ENCODE measurements around the gene CDC14B. TPM values are rescaled to one million over a fixed set of nuclear protein-coding genes. Genes with fewer than 3 reads are reported as not detected.
"Not testable (repeated sequence)": the region's sequence is repeated elsewhere in the genome, so short reads cannot be mapped to it uniquely, and the experiment has no call there.

The CDC14B gene
- total RNA-seq, 1 experiment from 2014 or later = 5.2 TPM

DNA sequence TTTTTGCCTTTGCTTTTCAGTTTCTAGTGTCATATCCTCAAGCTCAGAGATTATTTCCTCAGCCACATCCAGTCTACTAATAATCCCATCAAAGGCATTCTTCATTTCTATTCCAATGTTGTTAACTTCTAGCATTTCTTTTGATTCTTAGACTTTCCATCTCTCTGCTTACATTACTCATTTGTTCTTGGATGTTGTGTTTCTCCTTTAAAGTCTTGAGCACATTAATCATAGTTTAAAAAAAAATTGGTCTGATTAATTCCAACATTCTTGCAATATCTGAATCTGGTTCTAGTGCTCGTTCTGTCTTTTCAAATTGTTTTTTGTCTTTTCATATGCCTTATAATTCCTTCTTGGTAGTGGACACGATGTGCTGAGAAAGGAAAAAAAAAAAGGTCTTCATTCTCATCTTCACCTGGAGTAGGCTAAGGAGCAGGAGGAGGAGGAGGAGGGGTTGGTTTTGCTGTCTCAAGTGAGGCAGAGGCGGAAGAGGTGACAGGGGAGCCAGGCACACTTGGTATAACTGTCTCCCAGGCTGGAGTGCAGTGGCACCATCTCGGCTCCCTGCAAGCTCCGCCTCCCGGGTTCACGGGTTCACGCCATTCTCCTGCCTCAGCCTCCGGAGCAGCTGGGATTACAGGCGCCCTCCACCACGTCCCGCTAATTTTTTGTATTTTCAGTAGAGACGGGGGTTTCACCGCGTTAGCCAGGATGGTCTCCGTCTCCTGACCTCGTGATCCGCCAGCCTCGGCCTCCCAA, 19.1 kb upstream of the CDC14B start:
- H3K27me3 ChIP-seq (replicated peaks; ENCODE audit: insufficient read depth, low read depth, low read length, poor library complexity) = no peaks in the 10 kb centered on the region
- BruUV-seq (replicated peaks) = no TSS peak
- H3K9me3 ChIP-seq (ENCODE audit: low read depth, low read length, poor library complexity, severe bottlenecking) = no peaks in the 10 kb centered on the region
- H3K36me3 ChIP-seq (ENCODE audit: insufficient read depth, low read length, poor library complexity, severe bottlenecking) = no peaks in the 10 kb centered on the region
- intact Hi-C loops (cut with micrococcal nuclease; ENCODE audit: unreplicated experiment) = no loop called here
- no peak for DNase-seq (ENCODE audit: low spot score)
- ChIA-PET POLR2A (ENCODE audit: low non-redundant PET) (no interaction called here), CTCF (no interaction called here)
- no peak for TF ChIP-seq EZH2 (IDR thresholded peaks at IDR 0.05; ENCODE audit: borderline replicate concordance, low read depth, low read length, poor library complexity, severe bottlenecking)
- TF ChIP-seq, protein P1, sequence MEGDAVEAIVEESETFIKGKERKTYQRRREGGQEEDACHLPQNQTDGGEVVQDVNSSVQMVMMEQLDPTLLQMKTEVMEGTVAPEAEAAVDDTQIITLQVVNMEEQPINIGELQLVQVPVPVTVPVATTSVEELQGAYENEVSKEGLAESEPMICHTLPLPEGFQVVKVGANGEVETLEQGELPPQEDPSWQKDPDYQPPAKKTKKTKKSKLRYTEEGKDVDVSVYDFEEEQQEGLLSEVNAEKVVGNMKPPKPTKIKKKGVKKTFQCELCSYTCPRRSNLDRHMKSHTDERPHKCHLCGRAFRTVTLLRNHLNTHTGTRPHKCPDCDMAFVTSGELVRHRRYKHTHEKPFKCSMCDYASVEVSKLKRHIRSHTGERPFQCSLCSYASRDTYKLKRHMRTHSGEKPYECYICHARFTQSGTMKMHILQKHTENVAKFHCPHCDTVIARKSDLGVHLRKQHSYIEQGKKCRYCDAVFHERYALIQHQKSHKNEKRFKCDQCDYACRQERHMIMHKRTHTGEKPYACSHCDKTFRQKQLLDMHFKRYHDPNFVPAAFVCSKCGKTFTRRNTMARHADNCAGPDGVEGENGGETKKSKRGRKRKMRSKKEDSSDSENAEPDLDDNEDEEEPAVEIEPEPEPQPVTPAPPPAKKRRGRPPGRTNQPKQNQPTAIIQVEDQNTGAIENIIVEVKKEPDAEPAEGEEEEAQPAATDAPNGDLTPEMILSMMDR (conservative IDR thresholded peaks at IDR 0.05; ENCODE audit: low read depth, low read length) = no peak
- no peak overlapping the region for H3K27ac ChIP-seq (ENCODE audit: low read depth, low read length, poor library complexity, severe bottlenecking)
- H3K4me1 ChIP-seq (ENCODE audit: insufficient read depth, low read length, poor library complexity, severe bottlenecking) = no peaks in the 10 kb centered on the region
- H3K4me3 ChIP-seq (ENCODE audit: low read depth, low read length, poor library complexity, severe bottlenecking) = no peak overlapping the region

DNA sequence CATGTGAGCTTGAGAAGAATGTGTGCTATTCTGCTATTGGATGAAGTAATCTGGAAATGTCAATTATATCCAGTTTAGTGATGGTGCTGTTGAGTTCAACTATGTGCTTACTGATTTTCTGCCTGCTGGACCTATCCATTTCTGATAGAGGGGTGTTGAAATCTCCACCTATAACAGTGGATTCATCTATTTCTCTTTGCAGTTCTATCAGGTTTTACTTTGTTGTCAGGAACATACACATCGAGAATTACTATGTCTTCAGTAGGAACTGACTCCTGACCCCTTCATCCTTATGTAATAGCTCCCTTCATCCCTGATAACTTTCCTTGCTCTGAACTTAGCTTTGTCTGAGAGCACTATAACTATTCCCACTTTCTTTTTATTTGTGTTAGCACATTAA, 16.7 kb upstream of the CDC14B start:
- H3K36me3 ChIP-seq (ENCODE audit: insufficient read depth, low read length, poor library complexity, severe bottlenecking) = no peaks in the 10 kb centered on the region
- intact Hi-C loops (cut with micrococcal nuclease; ENCODE audit: unreplicated experiment) = no loop called here
- CTCF ChIA-PET = no interaction called here
- no peak overlapping the region for H3K4me3 ChIP-seq (ENCODE audit: low read depth, low read length, poor library complexity, severe bottlenecking)
- H3K4me1 ChIP-seq (ENCODE audit: insufficient read depth, low read length, poor library complexity, severe bottlenecking) = no peaks in the 10 kb centered on the region
- DNase-seq (ENCODE audit: low spot score) = no peak
- POLR2A ChIA-PET (ENCODE audit: low non-redundant PET) = no interaction called here
- TF ChIP-seq EZH2 (IDR thresholded peaks at IDR 0.05; ENCODE audit: borderline replicate concordance, low read depth, low read length, poor library complexity, severe bottlenecking) = no peak
- TF ChIP-seq, protein P1 (conservative IDR thresholded peaks at IDR 0.05; ENCODE audit: low read depth, low read length) = no peak
- no peaks in the 10 kb centered on the region for H3K9me3 ChIP-seq (ENCODE audit: low read depth, low read length, poor library complexity, severe bottlenecking)
- BruUV-seq (replicated peaks) = no TSS peak
- H3K27ac ChIP-seq (ENCODE audit: low read depth, low read length, poor library complexity, severe bottlenecking) = no peak overlapping the region
- no peaks in the 10 kb centered on the region for H3K27me3 ChIP-seq (replicated peaks; ENCODE audit: insufficient read depth, low read depth, low read length, poor library complexity)

DNA sequence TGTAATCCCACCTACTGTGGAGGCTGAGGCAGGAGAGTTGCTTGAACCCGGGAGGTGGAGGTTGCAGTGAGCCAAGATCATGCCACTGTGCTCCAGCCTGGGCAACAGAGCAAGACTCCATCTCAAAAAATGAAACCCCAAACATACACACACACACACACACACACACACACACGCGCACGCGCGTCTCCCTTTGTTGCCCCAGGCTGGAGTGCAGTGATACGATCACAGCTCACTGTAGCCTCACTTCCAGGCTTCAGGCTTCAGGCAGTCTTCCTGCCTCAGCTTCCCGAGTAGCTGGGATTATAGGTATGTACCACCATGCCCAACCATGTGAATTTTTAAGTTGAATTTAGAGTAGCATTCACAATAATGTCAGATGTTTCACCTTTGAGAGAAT, 13.9 kb upstream of the CDC14B start:
- H3K9me3 ChIP-seq (ENCODE audit: low read depth, low read length, poor library complexity, severe bottlenecking); H3K4me3 ChIP-seq (ENCODE audit: low read depth, low read length, poor library complexity, severe bottlenecking); H3K4me1 ChIP-seq (ENCODE audit: insufficient read depth, low read length, poor library complexity, severe bottlenecking); DNase-seq (ENCODE audit: low spot score); POLR2A ChIA-PET (ENCODE audit: low non-redundant PET); H3K27me3 ChIP-seq (replicated peaks; ENCODE audit: insufficient read depth, low read depth, low read length, poor library complexity); BruUV-seq (replicated peaks); CTCF ChIA-PET; H3K36me3 ChIP-seq (ENCODE audit: insufficient read depth, low read length, poor library complexity, severe bottlenecking); H3K27ac ChIP-seq (ENCODE audit: low read depth, low read length, poor library complexity, severe bottlenecking); intact Hi-C loops (cut with micrococcal nuclease; ENCODE audit: unreplicated experiment): not testable (repeated sequence)

DNA sequence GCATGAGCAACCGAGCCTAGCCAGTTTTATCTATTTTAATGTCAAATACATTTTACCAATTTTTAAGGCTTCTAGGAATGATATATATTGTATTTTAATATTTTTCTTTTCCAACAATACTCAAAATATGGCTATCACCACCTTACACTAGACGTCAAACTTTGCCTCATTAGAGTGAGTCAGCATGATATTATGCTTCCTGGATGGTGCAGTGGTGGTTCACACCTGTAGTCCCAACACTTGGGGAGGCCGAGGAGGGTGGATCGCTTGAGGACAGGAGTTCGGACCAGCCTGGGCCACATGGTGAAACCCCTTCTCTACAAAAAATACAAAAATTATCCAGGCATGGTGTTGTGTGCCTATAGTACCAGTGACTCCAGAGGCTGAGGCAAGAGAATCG, 7.3 kb upstream of the CDC14B start:
- BruUV-seq (replicated peaks) = no TSS peak
- ChIA-PET CTCF (no interaction called here), POLR2A (ENCODE audit: low non-redundant PET) (no interaction called here)
- intact Hi-C loops (cut with micrococcal nuclease; ENCODE audit: unreplicated experiment) = no loop called here
- Histone ChIP-seq H3K36me3 (ENCODE audit: insufficient read depth, low read length, poor library complexity, severe bottlenecking) (no peaks in the 10 kb centered on the region), H3K4me3 (ENCODE audit: low read depth, low read length, poor library complexity, severe bottlenecking) (no peak overlapping the region), H3K27me3 (replicated peaks; ENCODE audit: insufficient read depth, low read depth, low read length, poor library complexity) (peaks cover 5% of the 10 kb centered on the region), H3K27ac (ENCODE audit: low read depth, low read length, poor library complexity, severe bottlenecking) (no peak overlapping the region), H3K9me3 (ENCODE audit: low read depth, low read length, poor library complexity, severe bottlenecking) (no peaks in the 10 kb centered on the region), H3K4me1 (ENCODE audit: insufficient read depth, low read length, poor library complexity, severe bottlenecking) (no peaks in the 10 kb centered on the region)
- DNase-seq (ENCODE audit: low spot score) = no peak
- no peak for TF ChIP-seq EZH2 (IDR thresholded peaks at IDR 0.05; ENCODE audit: borderline replicate concordance, low read depth, low read length, poor library complexity, severe bottlenecking)
- TF ChIP-seq, protein P1 (conservative IDR thresholded peaks at IDR 0.05; ENCODE audit: low read depth, low read length) = no peak

Data from A673 (cell line).